GM12878 (cell line): Measurements from ENCODE around the gene CNKSR1. TPM values are rescaled to one million over a fixed set of nuclear protein-coding genes. Genes with fewer than 3 reads are reported as not detected.

Source experiments
- ATAC-seq: fragments of 200-7000 bp; cut with Tn5 transposase; 3 replicates; pipeline ENCODE4 v1.9.1; 2020; ENCODE audit warnings: mild to moderate bottlenecking, moderate library complexity
- BruUV-seq: library from RNA; stranded (reverse); fragments of 400-500 nt; replicated peaks from 2 replicates; lab custom pipeline; 2021; lab: Mats Ljungman, UMichigan
- CTCF ChIA-PET: fragments of 300-600 bp; sonication (Branson Sonifier 250); formaldehyde crosslinking; extraction: SDS; loops from one replicate; lab custom pipeline; 2021; ENCODE audit warnings: inconsistent platforms; lab: Yijun Ruan, JAX
- POLR2A ChIA-PET: fragments of 350-600 bp; formaldehyde crosslinking; extraction: SDS; loops from one replicate; lab custom pipeline; 2021; ENCODE audit warnings: inconsistent platforms; lab: Charles Lee
- RAD21 ChIA-PET: fragments of 300-600 bp; sonication (Branson Sonifier 250); formaldehyde crosslinking; loops from one replicate; lab custom pipeline; 2023; ENCODE audit warnings: antibody characterized with exemption; ENCODE audit not compliant: unreplicated experiment; lab: Charles Lee
- SMC1A ChIA-PET: fragments of 300-600 bp; sonication (Branson Sonifier 250); formaldehyde crosslinking; loops from one replicate; lab custom pipeline; 2023; ENCODE audit not compliant: unreplicated experiment, uncharacterized antibody; lab: Charles Lee
- DNase-seq: peaks from one replicate; pipeline ENCODE4 v3.0.0-alpha.2; 2011; ENCODE audit warnings: low read depth, low spot score
- FAIRE-seq: peaks from 3 replicates; lab custom pipeline; 2011; peaks lifted over from hg19 to GRCh38; lab: Jason Lieb, UNC
- H2AFZ ChIP-seq: 2 replicates; pipeline ENCODE4 v1.6.0; 2011; ENCODE audit warnings: low read depth, low read length, control low read depth; ENCODE audit not compliant: control insufficient read depth
- H3K27ac ChIP-seq: 2 replicates; pipeline ENCODE4 v1.5.1; 2011; ENCODE audit warnings: control low read depth; ENCODE audit not compliant: control insufficient read depth, insufficient read depth
- H3K27me3 ChIP-seq, 2 experiments: replicated peaks in 1 of 2; 2 replicates each; pipeline versions ENCODE4 v1.6.0 to v1.6.1; 2011; ENCODE audit warnings: low read length in 1 of 2; ENCODE audit not compliant: control insufficient read depth in 2 of 2, insufficient read depth in 2 of 2
- H3K36me3 ChIP-seq, 2 experiments: 2 replicates each; pipeline ENCODE4 v1.5.1; 2011; ENCODE audit warnings: low read length in 1 of 2; ENCODE audit not compliant: control insufficient read depth in 2 of 2, insufficient read depth in 2 of 2
- H3K4me1 ChIP-seq: 2 replicates; pipeline ENCODE4 v1.6.1; 2011; ENCODE audit warnings: mild to moderate bottlenecking, low read length, moderate library complexity, mixed read lengths; ENCODE audit not compliant: control insufficient read depth, insufficient read depth
- H3K4me2 ChIP-seq: 2 replicates; pipeline ENCODE4 v1.6.0; 2011; ENCODE audit warnings: control low read depth; ENCODE audit not compliant: control insufficient read depth, insufficient read depth
- H3K4me3 ChIP-seq: fragments of 200-600 bp; sonication (generic); 2 replicates; pipeline ENCODE4 v1.5.1; 2016
- H3K79me2 ChIP-seq: 2 replicates; pipeline ENCODE4 v1.6.0; 2011; ENCODE audit warnings: low read length; ENCODE audit not compliant: control insufficient read depth, insufficient read depth
- H3K9ac ChIP-seq: 2 replicates; pipeline ENCODE4 v1.8.0; 2011; ENCODE audit warnings: low read length, control low read depth, mixed read lengths; ENCODE audit not compliant: control insufficient read depth, insufficient read depth
- H3K9me3 ChIP-seq: replicated peaks from 3 replicates; pipeline ENCODE4 v1.5.1; 2011; ENCODE audit warnings: mild to moderate bottlenecking, low read length; ENCODE audit not compliant: control insufficient read depth, insufficient read depth
- H4K20me1 ChIP-seq: 2 replicates; pipeline ENCODE4 v1.6.0; 2011; ENCODE audit not compliant: control insufficient read depth, insufficient read depth
- BACH1 ChIP-seq: fragments of 450-650 bp; IDR thresholded peaks from 2 replicates; pipeline ENCODE4 v1.6.1; 2017; ENCODE audit warnings: mild to moderate bottlenecking, borderline replicate concordance
- BCL11A ChIP-seq: IDR thresholded peaks from 2 replicates; pipeline ENCODE4 v1.6.1; 2011; ENCODE audit warnings: low read depth, low read length
- CEBPZ ChIP-seq: fragments of 150-350 bp; IDR thresholded peaks from 2 replicates; pipeline ENCODE4 v1.6.1; 2016; ENCODE audit warnings: low read depth, low read length
- LARP7 ChIP-seq: fragments of 450-650 bp; IDR thresholded peaks from 2 replicates; pipeline ENCODE4 v1.6.1; 2017; ENCODE audit warnings: mild to moderate bottlenecking
- NFXL1 ChIP-seq: fragments of 450-650 bp; IDR thresholded peaks from 2 replicates; pipeline ENCODE4 v1.6.1; 2017; ENCODE audit warnings: antibody characterized with exemption, mild to moderate bottlenecking, borderline replicate concordance
- PBX3 ChIP-seq: IDR thresholded peaks from 2 replicates; pipeline ENCODE4 v1.6.1; 2011; ENCODE audit warnings: mild to moderate bottlenecking, low read depth, low read length, moderate library complexity; ENCODE audit not compliant: insufficient replicate concordance
- POLR2AphosphoS5 ChIP-seq: IDR thresholded peaks from 2 replicates; pipeline ENCODE4 v1.6.1; 2011; ENCODE audit warnings: mild to moderate bottlenecking, low read length, inconsistent platforms
- RCOR1 ChIP-seq: conservative IDR thresholded peaks from 2 replicates; pipeline ENCODE4 v1.6.1; 2012; ENCODE audit warnings: low read depth, low read length, improper control_type of control experiment
- REST ChIP-seq: IDR thresholded peaks from 2 replicates; pipeline ENCODE4 v1.6.1; 2012; ENCODE audit warnings: mild to moderate bottlenecking, low read depth, low read length
- RUNX3 ChIP-seq: IDR thresholded peaks from 2 replicates; pipeline ENCODE4 v1.6.1; 2012; ENCODE audit warnings: low read length, inconsistent platforms
- SP1 ChIP-seq: IDR thresholded peaks from one replicate; pipeline ENCODE4 v1.6.1; 2011; ENCODE audit warnings: low read depth, low read length
- SUZ12 ChIP-seq: fragments of 200-600 bp; sonication (generic); IDR thresholded peaks from one replicate; pipeline ENCODE4 v1.6.1; 2018; ENCODE audit warnings: antibody characterized with exemption, mild to moderate bottlenecking; ENCODE audit not compliant: unreplicated experiment
- TBL1XR1 ChIP-seq: IDR thresholded peaks from 2 replicates; pipeline ENCODE4 v1.6.1; 2012; ENCODE audit warnings: low read depth, low read length, improper control_type of control experiment
- USF2 ChIP-seq: IDR thresholded peaks from 2 replicates; pipeline ENCODE4 v1.6.1; 2011; ENCODE audit warnings: low read depth, low read length, improper control_type of control experiment, borderline replicate concordance
- ZNF622 ChIP-seq: fragments of 450-650 bp; IDR thresholded peaks from 2 replicates; pipeline ENCODE4 v1.6.1; 2017; ENCODE audit warnings: mild to moderate bottlenecking, inconsistent platforms
- WGBS: methylation state at CpG from one replicate; pipeline ENCODE4 v1.1.6; 2016; ENCODE audit warnings: low lambda C conversion rate; ENCODE audit not compliant: insufficient replicate concordance, insufficient coverage; ENCODE audit errors: missing lambda C conversion rate; 5-methylcytosine and 5-hydroxymethylcytosine counted together
- in situ Hi-C: fragments of 300-500 bp; cut with MboI; formaldehyde crosslinking; loops from 9 replicates; pipeline ENCODE4 v1.14.3; 2018; ENCODE audit warnings: mixed read lengths
- intact Hi-C: fragments of 100-400 bp; cut with micrococcal nuclease; formaldehyde crosslinking; loops from one replicate; pipeline ENCODE4 v1.14.2; 2022; ENCODE audit not compliant: unreplicated experiment
- polyA plus RNA-seq, 11 experiments: library from polyadenylated mRNA; depleted of rRNA in 4 of 11; unstranded in 6 of 11; stranded (reverse) in 5 of 11; fragments of >200 nt; fragmentation: Nextera tagmentation in 4 of 11; fragmentation: Illumina TruSeq in 1 of 11; extraction: Ambion mirVana in 4 of 11; extraction: Trizol in 1 of 11; gene quantifications; 1 replicate in 1 of 11; 2 replicates in 10 of 11; pipeline versions ENCODE4 v1.2.1 to v1.2.3, GENCODE V29; 2011 to 2016; ENCODE audit warnings: inconsistent platforms in 2 of 11, missing spikeins in 2 of 11, low read depth in 1 of 11
- total RNA-seq, 4 experiments: library from RNA; depleted of rRNA in 3 of 4; stranded (reverse); fragments of >200 nt in 3 of 4; fragmentation: Illumina TruSeq in 1 of 4; extraction: Trizol in 1 of 4; gene quantifications; 2 replicates each; pipeline versions ENCODE4 v1.2.1 to v1.2.3, GENCODE V29; 2013 to 2021

The CNKSR1 gene
- total and polyA plus RNA-seq, 10 of the 15 experiments (the other 5 are each of a cell fraction or from before 2014, with no cell fraction given), result 0.06 to 1.2 (median 0.86) TPM

- TF ChIP-seq REST (no peak), LARP7 (no peak)
Measured at GRCh38 chr1:26182383-26182696, 5.0 kb downstream of the CNKSR1 start (continued).

- ChIA-PET POLR2A (interaction anchor here (0.6 kb wide), 1 partner anchor 123 kb away, joined by 5 read pairs; no protein-coding TSS in a partner anchor), CTCF (interaction anchor here (1.0 kb wide), 1 partner anchor 14 kb away, joined by 3 read pairs; the partner anchor contains the start of gene ZNF593), SMC1A (no interaction called here), RAD21 (no interaction called here)
- DNase-seq, result no peak
- H3K9ac ChIP-seq, result no peak overlapping the region
- 52% methylated on average over 6 of the region's 7 CpGs for WGBS
- peaks cover 10% of the 10 kb centered on the region for H3K4me1 ChIP-seq
- no TSS peak for BruUV-seq
- no peak for FAIRE-seq
- no peaks in the 10 kb centered on the region for H3K36me3 ChIP-seq
- H2AFZ ChIP-seq, result no peak overlapping the region
- in situ Hi-C loops (no loop called here), intact Hi-C loops (no loop called here)
- no peak overlapping the region for H3K4me3 ChIP-seq
- H3K4me2 ChIP-seq, result no peak overlapping the region
- no peaks in the 10 kb centered on the region for H3K27me3 ChIP-seq
- H4K20me1 ChIP-seq, result no peaks in the 10 kb centered on the region
- no peak for ATAC-seq
- H3K9me3 ChIP-seq, result no peaks in the 10 kb centered on the region
- no peak overlapping the region for H3K27ac ChIP-seq
- no peaks in the 10 kb centered on the region for H3K79me2 ChIP-seq
- TF ChIP-seq RUNX3, result no peak
- no peak for TF ChIP-seq BCL11A
- TF ChIP-seq CEBPZ, result no peak
- TF ChIP-seq USF2, result no peak
- no peak for TF ChIP-seq TBL1XR1
- no peak for TF ChIP-seq NFXL1
- no peak for TF ChIP-seq ZNF622
- no peak for TF ChIP-seq POLR2AphosphoS5
- no peak for TF ChIP-seq SUZ12
- TF ChIP-seq BACH1, result no peak
- no peak for TF ChIP-seq RCOR1
- no peak for TF ChIP-seq PBX3
- TF ChIP-seq SP1, result no peak
Measured at GRCh38 chr1:26184086-26184485, 6.8 kb downstream of the CNKSR1 start.
